Activated naive CD8-positive, alpha-beta T cell treated with anti-CD3 and anti-CD28 coated beads for 36 hours (primary cell): ENCODE data around the gene ABCC10. TPM values are rescaled to one million over a fixed set of nuclear protein-coding genes. Genes with fewer than 3 reads are reported as not detected.

Experiments used
- total RNA-seq, 2 experiments: library from RNA; stranded (reverse); gene quantifications; one replicate each; pipeline ENCODE4 v1.2.3, GENCODE V29; 2021

The ABCC10 gene
- total RNA-seq, 2 experiments from 2014 or later = 22.9 to 24.3 TPM

Other genes with a start within 250 kb of the ABCC10 start
- 10 to 100 TPM; 31.3 to 31.5 TPM for gene CUL9, start 245.3 kb upstream of the ABCC10 start, total RNA-seq
- 10 to 100 TPM; 55.8 to 56.1 TPM for gene DNPH1, start 198.1 kb upstream of the ABCC10 start, total RNA-seq
- under 1 TPM; 0.12 to 0.14 TPM for gene TTBK1, start 184.1 kb upstream of the ABCC10 start, total RNA-seq
- gene SLC22A7, start 129.3 kb upstream of the ABCC10 start, total RNA-seq = not detected
- 1 to 10 TPM; 1.4 to 1.5 TPM for gene CRIP3, start 118.7 kb upstream of the ABCC10 start, total RNA-seq
- gene ZNF318, start 57.9 kb upstream of the ABCC10 start, total RNA-seq = 10 to 100 TPM in 1 of 2 experiments, 1 to 10 TPM in 1; 10.0 to 10.1 TPM
- gene DLK2, start 28.0 kb downstream of the ABCC10 start, total RNA-seq = under 1 TPM; 0.78 to 0.93 TPM
- gene TJAP1, start 50.0 kb downstream of the ABCC10 start, total RNA-seq = 10 to 100 TPM; 36.5 to 37.2 TPM
- under 1 TPM; 0.10 TPM for gene LRRC73, start 82.8 kb downstream of the ABCC10 start, total RNA-seq
- 10 to 100 TPM; 38.1 to 38.2 TPM for gene YIPF3, start 89.4 kb downstream of the ABCC10 start, total RNA-seq
- gene POLR1C, start 89.5 kb downstream of the ABCC10 start, total RNA-seq = 10 to 100 TPM; 87.6 to 99.1 TPM
- 100 to 1,000 TPM; 119 to 121 TPM for gene XPO5, start 148.5 kb downstream of the ABCC10 start, total RNA-seq
- gene POLH, start 148.6 kb downstream of the ABCC10 start, total RNA-seq = 10 to 100 TPM; 23.4 to 30.1 TPM
- gene GTPBP2, start 201.7 kb downstream of the ABCC10 start, total RNA-seq = 10 to 100 TPM; 49.2 to 52.1 TPM
- 10 to 100 TPM; 29.9 to 30.1 TPM for gene MAD2L1BP, start 208.3 kb downstream of the ABCC10 start, total RNA-seq
- gene RSPH9, start 217.5 kb downstream of the ABCC10 start, total RNA-seq = not detected